Fibroblast of lung (primary cell): ENCODE results near the gene MSANTD1. TPM values are rescaled to one million over a fixed set of nuclear protein-coding genes. Genes with fewer than 3 reads are reported as not detected.

Experiments used
- DNase-seq, 2 donors: peaks; one replicate each; pipeline versions ENCODE4 v3.0.0 to v3.0.0-alpha.2; 2010; ENCODE audit warnings: low read depth in 2 of 2
- H2AFZ ChIP-seq: 2 replicates; pipeline ENCODE4 v1.5.1; 2012; ENCODE audit warnings: low read length, control low read depth, inconsistent platforms
- H3K27ac ChIP-seq: 2 replicates; pipeline ENCODE4 v1.5.1; 2011; ENCODE audit warnings: low read length, control low read depth; ENCODE audit not compliant: insufficient read depth
- H3K27me3 ChIP-seq: 2 replicates; pipeline ENCODE4 v1.5.1; 2011; ENCODE audit warnings: mild to moderate bottlenecking, low read length; ENCODE audit not compliant: control insufficient read depth, insufficient read depth
- H3K36me3 ChIP-seq: 2 replicates; pipeline ENCODE4 v1.5.1; 2011; ENCODE audit warnings: low read length; ENCODE audit not compliant: control insufficient read depth, insufficient read depth
- H3K4me1 ChIP-seq: 2 replicates; pipeline ENCODE4 v1.5.1; 2011; ENCODE audit warnings: low read length; ENCODE audit not compliant: control insufficient read depth, insufficient read depth; ENCODE audit errors: extremely low read depth
- H3K4me2 ChIP-seq: 2 replicates; pipeline ENCODE4 v1.5.1; 2011; ENCODE audit warnings: low read length, control low read depth; ENCODE audit not compliant: insufficient read depth; ENCODE audit errors: extremely low read depth
- H3K4me3 ChIP-seq, 4 experiments: fragments of 200-600 bp in 1 of 4; sonication (generic) in 1 of 4; replicated peaks in 1 of 4; 2 replicates each; pipeline ENCODE4 v1.5.1; 2011 to 2016; ENCODE audit warnings: low read length in 4 of 4, low read depth in 3 of 4, mild to moderate bottlenecking in 3 of 4, control low read depth in 2 of 4, inconsistent platforms in 1 of 4, mixed read lengths in 1 of 4; ENCODE audit not compliant: insufficient read depth in 1 of 4; ENCODE audit errors: control extremely low read depth in 1 of 4
- H3K79me2 ChIP-seq: 2 replicates; pipeline ENCODE4 v1.5.1; 2012; ENCODE audit warnings: mild to moderate bottlenecking, low read length, inconsistent platforms; ENCODE audit not compliant: control insufficient read depth, insufficient read depth
- H3K9ac ChIP-seq: 2 replicates; pipeline ENCODE4 v1.5.1; 2011; ENCODE audit warnings: mild to moderate bottlenecking, low read length, control low read depth; ENCODE audit not compliant: insufficient read depth
- H3K9me3 ChIP-seq: 2 replicates; pipeline ENCODE4 v1.5.1; 2012; ENCODE audit warnings: low read depth, low read length; ENCODE audit not compliant: control insufficient read depth, insufficient read depth
- H4K20me1 ChIP-seq: 2 replicates; pipeline ENCODE4 v1.5.1; 2011; ENCODE audit warnings: low read length; ENCODE audit not compliant: control insufficient read depth, insufficient read depth; ENCODE audit errors: extremely low read depth
- CTCF ChIP-seq, 2 donors: IDR thresholded peaks in 1 of 2; conservative IDR thresholded peaks in 1 of 2; 1 replicate in 1 of 2; 2 replicates in 1 of 2; pipeline ENCODE4 v1.5.1; 2011 to 2012; ENCODE audit warnings: low read length in 2 of 2, control low read depth in 1 of 2, inconsistent platforms in 1 of 2, low read depth in 1 of 2, mild to moderate bottlenecking in 1 of 2
- EZH2 ChIP-seq: IDR thresholded peaks from 2 replicates; pipeline ENCODE4 v1.5.1; 2012; ENCODE audit warnings: low read length, control low read depth, mild to moderate bottlenecking; ENCODE audit errors: missing control alignments
- polyA plus RNA-seq, 2 donors: library from polyadenylated mRNA; depleted of rRNA in 1 of 2; stranded (reverse) in 1 of 2; unstranded in 1 of 2; fragments of >200 nt; gene quantifications; 2 replicates each; pipeline ENCODE4 v1.2.1, GENCODE V29; 2011 to 2012; ENCODE audit warnings: missing spikeins in 1 of 2
- total RNA-seq: library from RNA; depleted of rRNA; stranded (reverse); fragments of >200 nt; gene quantifications from 2 replicates; pipeline ENCODE4 v1.2.1, GENCODE V29; 2014

Gene MSANTD1
- total and polyA plus RNA-seq, 2 donors (not counting 1 experiment from before 2014, with no cell fraction given), result 0.50 TPM; not detected in 1

- H2AFZ ChIP-seq, result no peak overlapping the region
- TF ChIP-seq EZH2 (no peak), CTCF (conservative IDR thresholded peaks at IDR 0.05 in 1 of 2, IDR thresholded peaks at IDR 0.05 in 1 of 2; ENCODE audit: low read depth in 1 of 2, low read length in 2 of 2) (no peak)
- H3K4me1 ChIP-seq, result no peaks in the 10 kb centered on the region
- peaks cover 2% of the 10 kb centered on the region for H3K36me3 ChIP-seq
- no peak overlapping the region for H3K27ac ChIP-seq
- no peaks in the 10 kb centered on the region for H4K20me1 ChIP-seq
- H3K9ac ChIP-seq, result no peak overlapping the region
- no peak for DNase-seq
- no peak overlapping the region for H3K4me2 ChIP-seq
- no peaks in the 10 kb centered on the region for H3K79me2 ChIP-seq
- no peaks in the 10 kb centered on the region for H3K9me3 ChIP-seq
- H3K4me3 ChIP-seq, result no peak overlapping the region
- no peaks in the 10 kb centered on the region for H3K27me3 ChIP-seq
Measured at GRCh38 chr4:3247399-3248177, 1.4 kb upstream of the MSANTD1 start.

DNA sequence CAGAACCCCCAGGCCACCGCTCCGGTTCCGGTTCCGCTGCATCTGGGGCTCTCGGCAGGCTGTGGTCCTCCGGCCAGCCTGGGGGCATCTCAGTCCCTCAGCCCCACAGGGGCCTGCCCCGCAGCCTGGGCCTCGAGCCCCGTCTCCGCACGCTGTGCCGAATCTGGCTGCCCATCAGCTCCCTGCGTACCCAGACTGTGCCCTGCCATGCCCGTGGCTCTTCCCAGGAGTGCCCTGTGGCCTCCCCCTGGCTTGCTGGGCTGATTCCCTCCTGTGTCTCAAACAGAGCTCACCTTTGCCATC is 830 bp upstream of the MSANTD1 start:
- Histone ChIP-seq H3K79me2 (no peaks in the 10 kb centered on the region), H3K9me3 (no peaks in the 10 kb centered on the region), H3K27ac (no peak overlapping the region), H4K20me1 (no peaks in the 10 kb centered on the region), H3K27me3 (no peaks in the 10 kb centered on the region), H3K4me3 (no peak overlapping the region), H3K9ac (no peak overlapping the region), H2AFZ (no peak overlapping the region), H3K4me1 (no peaks in the 10 kb centered on the region), H3K36me3 (no peaks in the 10 kb centered on the region), H3K4me2 (no peak overlapping the region)
- no peak for TF ChIP-seq CTCF (conservative IDR thresholded peaks at IDR 0.05 in 1 of 2, IDR thresholded peaks at IDR 0.05 in 1 of 2; ENCODE audit: low read depth in 1 of 2, low read length in 2 of 2)
- TF ChIP-seq EZH2, result no peak
- DNase-seq, result no peak

DNA sequence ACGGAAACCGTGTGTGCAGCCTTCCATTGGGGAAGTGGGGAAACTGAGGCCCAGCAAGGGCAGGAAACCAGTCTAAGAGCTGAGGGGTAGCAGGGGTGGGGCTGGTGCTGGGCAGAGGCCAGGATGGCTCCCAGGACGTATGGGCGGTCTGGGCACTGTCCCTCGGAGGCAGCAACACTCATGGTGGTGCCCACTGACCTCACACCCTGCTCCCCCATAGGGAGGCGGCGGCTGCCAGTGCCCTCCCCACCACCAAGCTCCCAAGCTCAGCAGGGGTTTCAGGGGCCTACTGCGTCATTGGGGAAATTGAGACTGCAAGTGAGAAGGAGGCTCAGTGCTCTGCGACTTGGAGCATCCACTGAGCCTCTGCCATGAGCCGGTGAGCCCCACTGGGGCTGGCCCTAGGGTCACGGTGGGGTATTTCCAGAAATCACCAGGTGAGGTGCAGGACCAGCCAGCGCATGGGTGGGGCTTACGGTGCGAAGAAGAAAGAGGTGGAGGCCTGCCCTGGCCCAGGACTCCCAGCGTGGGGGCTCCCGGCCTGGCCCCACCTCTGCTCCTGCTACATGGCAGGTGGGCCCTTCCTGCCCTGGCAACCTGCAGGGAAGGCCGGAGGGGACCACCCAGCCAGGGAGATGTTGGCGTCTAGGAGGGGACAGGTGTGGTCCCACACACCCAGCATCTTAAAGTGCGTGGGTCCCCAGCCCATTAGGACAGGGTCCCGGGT is 915 bp downstream of the MSANTD1 start:
- Histone ChIP-seq H2AFZ (no peak overlapping the region), H3K36me3 (no peaks in the 10 kb centered on the region), H3K27ac (no peak overlapping the region), H4K20me1 (no peaks in the 10 kb centered on the region), H3K4me3 (no peak overlapping the region), H3K27me3 (no peaks in the 10 kb centered on the region), H3K4me1 (no peaks in the 10 kb centered on the region), H3K9ac (no peak overlapping the region), H3K4me2 (no peak overlapping the region), H3K79me2 (no peaks in the 10 kb centered on the region), H3K9me3 (no peaks in the 10 kb centered on the region)
- TF ChIP-seq CTCF (conservative IDR thresholded peaks at IDR 0.05 in 1 of 2, IDR thresholded peaks at IDR 0.05 in 1 of 2; ENCODE audit: low read depth in 1 of 2, low read length in 2 of 2), result no peak
- TF ChIP-seq EZH2, result no peak
- DNase-seq, result no peak
